Gastrocnemius medialis (tissue), 4 donors: Measurements from ENCODE around the gene DHRSX.

Experiments used
- CTCF ChIP-seq, 5 experiments: fragments of 450-650 bp in 3 of 5; fragments of 200-600 bp in 2 of 5; sonication (generic) in 2 of 5; IDR thresholded peaks in 4 of 5; conservative IDR thresholded peaks in 1 of 5; 1 replicate in 4 of 5; 2 replicates in 1 of 5; pipeline ENCODE4 v1.5.1; 2016 to 2019; ENCODE audit warnings: antibody characterized with exemption in 5 of 5, mild to moderate bottlenecking in 3 of 5, moderate library complexity in 3 of 5
- POLR2A ChIP-seq, 2 donors: fragments of 450-650 bp; IDR thresholded peaks; one replicate each; pipeline ENCODE4 v1.6.1; 2017; ENCODE audit warnings: antibody characterized with exemption in 2 of 2, mild to moderate bottlenecking in 2 of 2, moderate library complexity in 2 of 2

GRCh38 chrX:2383735-2384134, 117.0 kb downstream of the DHRSX start:
- no peak for TF ChIP-seq CTCF (IDR thresholded peaks at IDR 0.05 in 4 of 5, conservative IDR thresholded peaks at IDR 0.05 in 1 of 5)
- no peak for TF ChIP-seq POLR2A (IDR thresholded peaks at IDR 0.05)
